ENCODE measurements around the gene SRD5A3. TPM values are rescaled to one million over a fixed set of nuclear protein-coding genes. Genes with fewer than 3 reads are reported as not detected.

The SRD5A3 gene
- total and polyA plus RNA-seq, 9 of the 15 experiments (the other 6 are each of a cell fraction or from before 2014, with no cell fraction given): 2.5 to 37.0 (median 13.3) TPM

DNA sequence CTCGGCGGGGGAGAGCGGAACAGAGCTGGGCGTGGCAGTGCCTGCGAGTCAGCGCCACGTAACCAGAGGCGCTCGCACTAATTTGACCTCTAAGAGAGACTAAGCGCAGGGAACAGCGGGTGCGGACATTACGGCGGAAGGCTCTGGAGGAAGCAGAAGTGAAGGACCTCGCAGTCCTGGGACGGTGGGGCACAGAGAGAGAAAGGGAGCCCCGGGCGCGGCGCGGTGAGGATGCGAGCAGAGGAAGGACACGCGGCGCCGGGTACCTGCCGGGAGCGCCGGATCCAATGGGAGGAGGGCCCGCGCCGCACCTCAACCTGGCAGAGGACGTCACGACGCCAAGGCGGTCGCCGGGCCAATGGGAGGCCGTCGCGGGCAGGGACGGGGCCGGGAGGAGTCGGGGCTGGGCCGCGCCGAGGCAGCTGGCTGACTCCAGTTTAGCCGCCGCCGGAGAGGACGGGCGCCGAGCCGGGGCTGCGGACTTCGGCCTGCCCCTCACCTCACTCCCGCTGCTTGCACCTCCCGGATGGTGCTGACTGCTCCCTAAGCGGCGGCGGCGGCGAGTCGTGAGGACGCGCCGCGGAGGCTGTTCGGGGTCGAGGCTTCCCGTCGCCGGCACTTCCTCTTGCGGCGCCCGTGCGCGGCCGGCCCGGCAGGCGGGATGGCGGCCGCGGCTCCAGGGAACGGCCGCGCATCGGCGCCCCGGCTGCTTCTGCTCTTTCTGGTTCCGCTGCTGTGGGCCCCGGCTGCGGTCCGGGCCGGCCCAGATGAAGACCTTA, 49.7 kb downstream of the SRD5A3 start, which contains the start of gene TMEM165 (continued):
- no peak for TF ChIP-seq ZBED1 (IDR thresholded peaks at IDR 0.05)
- TF ChIP-seq LARP7 (IDR thresholded peaks at IDR 0.05): no peak
- TF ChIP-seq, protein P1, sequence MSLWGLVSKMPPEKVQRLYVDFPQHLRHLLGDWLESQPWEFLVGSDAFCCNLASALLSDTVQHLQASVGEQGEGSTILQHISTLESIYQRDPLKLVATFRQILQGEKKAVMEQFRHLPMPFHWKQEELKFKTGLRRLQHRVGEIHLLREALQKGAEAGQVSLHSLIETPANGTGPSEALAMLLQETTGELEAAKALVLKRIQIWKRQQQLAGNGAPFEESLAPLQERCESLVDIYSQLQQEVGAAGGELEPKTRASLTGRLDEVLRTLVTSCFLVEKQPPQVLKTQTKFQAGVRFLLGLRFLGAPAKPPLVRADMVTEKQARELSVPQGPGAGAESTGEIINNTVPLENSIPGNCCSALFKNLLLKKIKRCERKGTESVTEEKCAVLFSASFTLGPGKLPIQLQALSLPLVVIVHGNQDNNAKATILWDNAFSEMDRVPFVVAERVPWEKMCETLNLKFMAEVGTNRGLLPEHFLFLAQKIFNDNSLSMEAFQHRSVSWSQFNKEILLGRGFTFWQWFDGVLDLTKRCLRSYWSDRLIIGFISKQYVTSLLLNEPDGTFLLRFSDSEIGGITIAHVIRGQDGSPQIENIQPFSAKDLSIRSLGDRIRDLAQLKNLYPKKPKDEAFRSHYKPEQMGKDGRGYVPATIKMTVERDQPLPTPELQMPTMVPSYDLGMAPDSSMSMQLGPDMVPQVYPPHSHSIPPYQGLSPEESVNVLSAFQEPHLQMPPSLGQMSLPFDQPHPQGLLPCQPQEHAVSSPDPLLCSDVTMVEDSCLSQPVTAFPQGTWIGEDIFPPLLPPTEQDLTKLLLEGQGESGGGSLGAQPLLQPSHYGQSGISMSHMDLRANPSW (CRISPR knock-in tag; IDR thresholded peaks at IDR 0.05): peak; percentile 84; the same call in 1 of the 2 replicates
- TF ChIP-seq ATF1 (CRISPR knock-in tag; IDR thresholded peaks at IDR 0.05): no peak
- TF ChIP-seq ATF1 (tag; IDR thresholded peaks at IDR 0.05): peak; percentile 97
- peak; percentile 58; the same call in 1 of the 2 replicates for TF ChIP-seq ZBTB17 (CRISPR knock-in tag; IDR thresholded peaks at IDR 0.05)
- TF ChIP-seq ZNF12 (CRISPR knock-in tag; IDR thresholded peaks at IDR 0.05): no peak
- peak; percentile 97 for TF ChIP-seq EP400 (IDR thresholded peaks at IDR 0.05)
- peak; percentile 90 for TF ChIP-seq TAF1 (IDR thresholded peaks at IDR 0.05; ENCODE audit: control insufficient read depth, extremely low read depth, insufficient read depth, low read length, severe bottlenecking)
- no peak for TF ChIP-seq NR4A1 (CRISPR knock-in tag; IDR thresholded peaks at IDR 0.05)
- TF ChIP-seq NR4A1 (tag; IDR thresholded peaks at IDR 0.05): no peak
- TF ChIP-seq SMAD2 (IDR thresholded peaks at IDR 0.05; ENCODE audit: low read depth, low read length): no peak
- TF ChIP-seq, protein P2, sequence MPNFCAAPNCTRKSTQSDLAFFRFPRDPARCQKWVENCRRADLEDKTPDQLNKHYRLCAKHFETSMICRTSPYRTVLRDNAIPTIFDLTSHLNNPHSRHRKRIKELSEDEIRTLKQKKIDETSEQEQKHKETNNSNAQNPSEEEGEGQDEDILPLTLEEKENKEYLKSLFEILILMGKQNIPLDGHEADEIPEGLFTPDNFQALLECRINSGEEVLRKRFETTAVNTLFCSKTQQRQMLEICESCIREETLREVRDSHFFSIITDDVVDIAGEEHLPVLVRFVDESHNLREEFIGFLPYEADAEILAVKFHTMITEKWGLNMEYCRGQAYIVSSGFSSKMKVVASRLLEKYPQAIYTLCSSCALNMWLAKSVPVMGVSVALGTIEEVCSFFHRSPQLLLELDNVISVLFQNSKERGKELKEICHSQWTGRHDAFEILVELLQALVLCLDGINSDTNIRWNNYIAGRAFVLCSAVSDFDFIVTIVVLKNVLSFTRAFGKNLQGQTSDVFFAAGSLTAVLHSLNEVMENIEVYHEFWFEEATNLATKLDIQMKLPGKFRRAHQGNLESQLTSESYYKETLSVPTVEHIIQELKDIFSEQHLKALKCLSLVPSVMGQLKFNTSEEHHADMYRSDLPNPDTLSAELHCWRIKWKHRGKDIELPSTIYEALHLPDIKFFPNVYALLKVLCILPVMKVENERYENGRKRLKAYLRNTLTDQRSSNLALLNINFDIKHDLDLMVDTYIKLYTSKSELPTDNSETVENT (CRISPR knock-in tag; IDR thresholded peaks at IDR 0.05): peak; percentile 93
- TF ChIP-seq ZNF699 (CRISPR knock-in tag; IDR thresholded peaks at IDR 0.05; ENCODE audit: insufficient replicate concordance): no peak
- no peak for TF ChIP-seq YBX1 (IDR thresholded peaks at IDR 0.05)
- no peak for TF ChIP-seq MAFF (IDR thresholded peaks at IDR 0.05; ENCODE audit: low read length)
- peak; percentile 78 for TF ChIP-seq MYNN (IDR thresholded peaks at IDR 0.05)
- TF ChIP-seq MYNN (CRISPR knock-in tag; IDR thresholded peaks at IDR 0.05): no peak
- TF ChIP-seq THRAP3 (IDR thresholded peaks at IDR 0.05; ENCODE audit: borderline replicate concordance): no peak
- TF ChIP-seq MTA2 (IDR thresholded peaks at IDR 0.05; ENCODE audit: low read depth): no peak
- no peak for TF ChIP-seq ZNF436 (CRISPR knock-in tag; IDR thresholded peaks at IDR 0.05)
- TF ChIP-seq HNRNPLL (IDR thresholded peaks at IDR 0.05; ENCODE audit: low read depth, low read length, poor library complexity, severe bottlenecking): peak; percentile 88
- peak; percentile 98 for TF ChIP-seq POLR2G (IDR thresholded peaks at IDR 0.05; ENCODE audit: low read depth, low read length)
- no peak for TF ChIP-seq ZNF766 (CRISPR knock-in tag; conservative IDR thresholded peaks at IDR 0.05)
- TF ChIP-seq JUNB (CRISPR knock-in tag; conservative IDR thresholded peaks at IDR 0.05): no peak
- no peak for TF ChIP-seq XRCC3 (IDR thresholded peaks at IDR 0.05)
- no peak for TF ChIP-seq NCOA1 (IDR thresholded peaks at IDR 0.05; ENCODE audit: low read depth)
- peak; percentile 70 to 77 for TF ChIP-seq NRF1 (conservative IDR thresholded peaks at IDR 0.05 in 1 of 2, IDR thresholded peaks at IDR 0.05 in 1 of 2)
- no peak for TF ChIP-seq CCAR2 (IDR thresholded peaks at IDR 0.05; ENCODE audit: low read depth, low read length)
